Cardiac fibroblast (primary cell): ENCODE measurements around the gene CDH13.

ENCODE experiments used
- DNase-seq, 2 donors: peaks; one replicate each; pipeline versions ENCODE4 v3.0.0 to v3.0.0-alpha.2; 2010; ENCODE audit warnings: low read depth in 2 of 2
- H3K4me3 ChIP-seq, 2 donors: replicated peaks in 1 of 2; 1 replicate in 1 of 2; 2 replicates in 1 of 2; pipeline ENCODE4 v1.5.1; 2011; ENCODE audit warnings: low read depth in 2 of 2, low read length in 2 of 2, mild to moderate bottlenecking in 2 of 2, moderate library complexity in 1 of 2
- TF ChIP-seq, protein P1 (sequence below): IDR thresholded peaks from one replicate; pipeline ENCODE4 v1.5.1; 2011; ENCODE audit warnings: low read depth, mild to moderate bottlenecking, low read length, inconsistent platforms

CDH13 gene

DNA sequence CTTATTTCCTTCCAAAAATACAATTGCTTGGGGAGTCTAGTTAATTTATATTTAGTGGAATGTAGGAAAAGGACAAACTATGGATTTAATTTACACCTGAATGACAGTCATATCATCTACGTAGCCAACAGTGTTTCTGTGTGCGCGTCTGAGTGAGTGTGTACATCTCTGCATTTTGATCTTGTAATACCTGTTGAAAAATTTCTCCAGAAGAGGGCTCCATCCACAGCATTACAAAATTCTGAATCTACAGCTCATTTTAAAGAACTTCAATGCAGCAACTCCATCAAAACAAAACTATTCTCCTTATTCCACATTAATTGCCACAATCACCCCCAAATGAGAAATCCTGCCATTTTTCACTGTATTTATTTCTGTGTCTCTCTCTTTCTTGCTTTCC, 3.9 kb downstream of the CDH13 start:
- DNase-seq: peak; percentile 57 to 59
- TF ChIP-seq, protein P1, sequence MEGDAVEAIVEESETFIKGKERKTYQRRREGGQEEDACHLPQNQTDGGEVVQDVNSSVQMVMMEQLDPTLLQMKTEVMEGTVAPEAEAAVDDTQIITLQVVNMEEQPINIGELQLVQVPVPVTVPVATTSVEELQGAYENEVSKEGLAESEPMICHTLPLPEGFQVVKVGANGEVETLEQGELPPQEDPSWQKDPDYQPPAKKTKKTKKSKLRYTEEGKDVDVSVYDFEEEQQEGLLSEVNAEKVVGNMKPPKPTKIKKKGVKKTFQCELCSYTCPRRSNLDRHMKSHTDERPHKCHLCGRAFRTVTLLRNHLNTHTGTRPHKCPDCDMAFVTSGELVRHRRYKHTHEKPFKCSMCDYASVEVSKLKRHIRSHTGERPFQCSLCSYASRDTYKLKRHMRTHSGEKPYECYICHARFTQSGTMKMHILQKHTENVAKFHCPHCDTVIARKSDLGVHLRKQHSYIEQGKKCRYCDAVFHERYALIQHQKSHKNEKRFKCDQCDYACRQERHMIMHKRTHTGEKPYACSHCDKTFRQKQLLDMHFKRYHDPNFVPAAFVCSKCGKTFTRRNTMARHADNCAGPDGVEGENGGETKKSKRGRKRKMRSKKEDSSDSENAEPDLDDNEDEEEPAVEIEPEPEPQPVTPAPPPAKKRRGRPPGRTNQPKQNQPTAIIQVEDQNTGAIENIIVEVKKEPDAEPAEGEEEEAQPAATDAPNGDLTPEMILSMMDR: peak; percentile 28
- H3K4me3 ChIP-seq: no peak overlapping the region

DNA sequence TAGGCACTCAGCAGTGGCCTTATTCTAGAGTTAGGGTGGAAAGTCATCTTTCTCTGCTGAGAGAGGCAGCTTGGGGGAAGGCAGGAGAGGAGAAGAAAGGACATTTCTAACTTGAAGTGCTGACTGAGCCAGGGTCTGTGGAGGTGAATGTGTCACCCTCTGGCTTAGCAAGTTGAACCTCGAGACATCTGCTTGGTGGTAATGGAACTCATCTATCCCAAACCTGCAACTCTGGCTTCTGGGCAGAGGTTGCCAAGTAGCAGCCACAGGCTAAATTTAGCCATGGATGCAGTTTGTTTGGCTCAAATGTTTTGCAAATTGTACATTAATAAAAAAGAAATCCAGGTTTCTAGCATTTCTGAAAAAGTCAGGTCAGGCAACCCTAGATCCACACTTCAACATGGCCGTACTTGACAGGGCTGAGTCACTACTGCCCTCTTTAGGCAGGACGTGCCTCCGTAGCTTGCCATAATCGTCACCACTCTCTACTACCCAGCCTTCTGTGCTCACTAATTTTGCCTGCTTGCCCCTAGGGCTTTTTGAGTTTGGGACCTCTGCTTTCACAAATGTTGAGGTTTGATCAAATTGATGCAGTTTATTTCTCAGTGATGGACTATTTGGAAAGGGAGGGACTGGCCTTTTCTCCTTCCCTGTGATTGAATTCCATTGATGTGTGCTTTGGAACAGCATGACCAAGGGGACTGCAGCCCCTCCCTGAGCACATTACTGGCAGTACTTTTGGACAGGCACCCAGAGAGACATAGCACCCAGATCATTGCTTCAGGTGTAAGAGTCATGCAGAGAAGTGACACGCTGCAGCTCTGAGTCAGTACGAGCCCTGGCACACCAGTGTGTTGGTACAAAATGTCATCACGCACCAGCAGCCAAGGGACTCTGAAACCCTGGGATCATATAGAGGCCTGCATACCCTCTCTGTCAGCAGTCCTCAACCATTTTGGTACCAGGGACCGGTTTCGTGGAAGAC, 5.2 kb downstream of the CDH13 start:
- no peak overlapping the region for H3K4me3 ChIP-seq
- TF ChIP-seq, protein P1: peak; percentile 1
- DNase-seq: no peak

DNA sequence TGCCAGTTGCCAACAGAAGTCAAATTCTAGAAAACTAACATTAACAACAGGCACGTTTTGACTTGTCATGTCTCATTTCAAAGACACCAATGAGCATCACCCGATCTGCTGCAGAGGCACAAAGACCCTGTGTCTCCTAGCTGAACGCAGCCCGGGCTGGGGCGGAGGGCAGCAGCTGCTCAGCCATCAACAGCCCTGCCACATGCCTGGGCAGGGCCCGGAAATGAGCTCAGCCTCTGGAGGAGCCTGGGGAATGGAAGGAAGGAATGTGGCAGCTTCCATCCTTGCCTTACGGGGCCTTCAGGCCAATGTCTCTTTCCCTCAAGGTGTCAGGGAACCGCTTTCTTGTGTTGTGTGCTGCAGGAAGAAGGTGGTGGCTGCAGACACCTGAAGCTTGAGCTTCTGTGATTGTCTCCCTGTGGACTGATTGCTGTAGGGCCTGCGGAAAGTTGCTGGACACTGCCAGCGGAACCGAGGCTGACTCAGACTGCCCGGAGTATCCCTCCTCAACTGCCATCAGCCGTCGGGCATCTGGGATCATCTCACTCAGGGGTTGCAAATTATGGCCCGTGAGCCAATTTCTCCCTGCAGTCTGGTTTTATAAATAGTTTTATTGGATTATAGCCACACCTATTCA, 7.3 kb downstream of the CDH13 start:
- no peak overlapping the region for H3K4me3 ChIP-seq
- peak; percentile 53 to 57 for DNase-seq
- TF ChIP-seq, protein P1: no peak

- no peak overlapping the region for H3K4me3 ChIP-seq
- DNase-seq: no peak
- TF ChIP-seq, protein P1: no peak
Observed at GRCh38 chr16:82634955-82635610, 8.3 kb downstream of the CDH13 start.

DNA sequence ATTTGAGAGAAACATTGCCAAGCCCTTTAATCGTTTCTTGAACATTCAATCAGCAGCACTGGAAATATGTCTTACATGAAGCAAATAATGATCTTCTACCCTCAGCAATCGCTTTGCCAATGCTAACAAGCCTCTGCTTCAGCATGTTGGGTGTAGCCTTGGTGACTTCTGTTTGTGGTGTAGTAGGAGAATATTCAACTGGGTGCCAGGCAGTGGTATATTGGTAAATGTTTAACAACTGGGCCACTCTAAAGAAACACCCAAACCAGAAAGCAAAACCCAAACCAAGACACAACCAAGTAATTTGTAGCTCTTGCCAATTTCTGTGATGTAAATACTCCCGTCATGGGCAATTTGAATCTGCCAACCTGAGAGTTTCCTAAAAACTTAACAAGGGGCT, 9.7 kb downstream of the CDH13 start:
- no peak for DNase-seq
- TF ChIP-seq, protein P1: no peak
- no peak overlapping the region for H3K4me3 ChIP-seq

- DNase-seq: no peak
- TF ChIP-seq, protein P1: no peak
- H3K4me3 ChIP-seq: no peak overlapping the region
Observed at GRCh38 chr16:82636958-82637357, 10.2 kb downstream of the CDH13 start.
